ENCODE measurements around the gene IFNL2. TPM values are rescaled to one million over a fixed set of nuclear protein-coding genes. Genes with fewer than 3 reads are reported as not detected.
"Not testable (repeated sequence)": the region's sequence is repeated elsewhere in the genome, so short reads cannot be mapped to it uniquely, and the experiment has no call there.

IFNL2 gene
- total and polyA plus RNA-seq, 7 donors: not detected

- Histone ChIP-seq H3K27ac (no peak overlapping the region), H3K36me3 (no peaks in the 10 kb centered on the region), H3K27me3 (peaks cover 22 to 71% (median 49%) of the 10 kb centered on the region in 3 donors), H3K4me1 (peaks cover 0 to 17% (median 11%) of the 10 kb centered on the region in 4 donors), H3K9me3 (no peaks in the 10 kb centered on the region), H3K4me3 (no peak overlapping the region)
- intact Hi-C loops (cut with DNase I): no loop called here
- WGBS, 2 donors: 61 to 79% methylated on average over 4 of the region's 4 CpGs
- DNase-seq: no peak
- no peak for TF ChIP-seq POLR2AphosphoS5 (IDR thresholded peaks at IDR 0.05)
- TF ChIP-seq CTCF (IDR thresholded peaks at IDR 0.05): no peak
- TF ChIP-seq EP300 (IDR thresholded peaks at IDR 0.05): no peak
- no peak for TF ChIP-seq POLR2A (IDR thresholded peaks at IDR 0.05)
Measured at GRCh38 chr19:39262496-39262895, 5.7 kb upstream of the IFNL2 start.

GRCh38 chr19:39263912-39264305 lies 4.3 kb upstream of the IFNL2 start:
- WGBS, 2 donors: 16 to 18% methylated on average over 17 of the region's 17 CpGs
- peaks cover 0 to 17% (median 11%) of the 10 kb centered on the region in 4 donors for H3K4me1 ChIP-seq
- TF ChIP-seq POLR2AphosphoS5 (IDR thresholded peaks at IDR 0.05) (no peak), EP300 (IDR thresholded peaks at IDR 0.05) (no peak), CTCF (IDR thresholded peaks at IDR 0.05) (no peak), POLR2A (IDR thresholded peaks at IDR 0.05) (no peak)
- H3K36me3 ChIP-seq: no peaks in the 10 kb centered on the region
- DNase-seq: no peak
- H3K27ac ChIP-seq: no peak overlapping the region
- peaks cover 22 to 79% (median 49%) of the 10 kb centered on the region in 3 donors for H3K27me3 ChIP-seq
- intact Hi-C loops (cut with DNase I): no loop called here
- H3K4me3 ChIP-seq: no peak overlapping the region
- no peaks in the 10 kb centered on the region for H3K9me3 ChIP-seq

GRCh38 chr19:39264306-39265290 lies 3.6 kb upstream of the IFNL2 start:
- intact Hi-C loops (cut with DNase I): no loop called here
- WGBS, 2 donors: 9 to 13% methylated on average over 102 of the region's 102 CpGs

GRCh38 chr19:39265321-39265916 lies 2.8 kb upstream of the IFNL2 start:
- no peak for DNase-seq
- TF ChIP-seq CTCF (IDR thresholded peaks at IDR 0.05) (no peak), EP300 (IDR thresholded peaks at IDR 0.05) (no peak), POLR2AphosphoS5 (IDR thresholded peaks at IDR 0.05) (no peak), POLR2A (IDR thresholded peaks at IDR 0.05) (no peak)
- intact Hi-C loops (cut with DNase I): no loop called here
- no peaks in the 10 kb centered on the region for H3K36me3 ChIP-seq
- H3K9me3 ChIP-seq: no peaks in the 10 kb centered on the region
- no peak overlapping the region for H3K4me3 ChIP-seq
- 37 to 40% methylated on average over 39 of the region's 39 CpGs for WGBS, 2 donors
- no peak overlapping the region for H3K27ac ChIP-seq
- H3K4me1 ChIP-seq: peaks cover 0 to 17% (median 11%) of the 10 kb centered on the region in 4 donors
- H3K27me3 ChIP-seq: peaks cover 22 to 71% (median 49%) of the 10 kb centered on the region in 3 donors

More at GRCh38 chr19:39264306-39265290, 3.6 kb upstream of the IFNL2 start:
- TF ChIP-seq POLR2AphosphoS5 (IDR thresholded peaks at IDR 0.05): no peak
- no peak for TF ChIP-seq POLR2A (IDR thresholded peaks at IDR 0.05)
- TF ChIP-seq CTCF (IDR thresholded peaks at IDR 0.05): no peak
- no peak for TF ChIP-seq EP300 (IDR thresholded peaks at IDR 0.05)
- Histone ChIP-seq H3K9me3 (no peaks in the 10 kb centered on the region), H3K4me1 (peaks cover 0 to 17% (median 11%) of the 10 kb centered on the region in 4 donors), H3K27me3 (peaks cover 22 to 80% (median 49%) of the 10 kb centered on the region in 3 donors), H3K4me3 (no peak overlapping the region), H3K27ac (no peak overlapping the region), H3K36me3 (no peaks in the 10 kb centered on the region)
- no peak for DNase-seq

GRCh38 chr19:39268531-39269223 lies 481 bp downstream of the IFNL2 start:
- intact Hi-C loops (cut with DNase I); DNase-seq; H3K27ac ChIP-seq; H3K36me3 ChIP-seq; H3K4me3 ChIP-seq; H3K9me3 ChIP-seq: not testable (repeated sequence)
- 80 to 82% methylated on average over 10 of the region's 10 CpGs for WGBS, 2 donors
- Histone ChIP-seq H3K4me1 (peaks cover 0 to 17% (median 11%) of the 10 kb centered on the region in 4 donors), H3K27me3 (peaks cover 20 to 52% (median 27%) of the 10 kb centered on the region in 3 donors)

- Histone ChIP-seq H3K27me3 (peaks cover 13 to 45% (median 20%) of the 10 kb centered on the region in 3 donors), H3K4me1 (peaks cover 0 to 10% (median 7%) of the 10 kb centered on the region in 4 donors)
- H3K4me3 ChIP-seq; H3K36me3 ChIP-seq; H3K27ac ChIP-seq; H3K9me3 ChIP-seq; DNase-seq; intact Hi-C loops (cut with DNase I): not testable (repeated sequence)
- 74 to 77% methylated on average over 10 of the region's 10 CpGs for WGBS, 2 donors
Measured at GRCh38 chr19:39269369-39269768, 1.2 kb downstream of the IFNL2 start.
